IPS-20b (cell line): ENCODE results near the gene MCOLN1.

Experiments used
- H3K27ac ChIP-seq: one replicate; pipeline ENCODE4 v1.5.1; 2013; ENCODE audit warnings: low read length
- H3K27me3 ChIP-seq: 2 replicates; pipeline ENCODE4 v1.6.1; 2013; ENCODE audit warnings: mild to moderate bottlenecking, low read length, inconsistent platforms; ENCODE audit not compliant: insufficient read depth
- H3K36me3 ChIP-seq: 2 replicates; pipeline ENCODE4 v1.6.1; 2013; ENCODE audit warnings: low read depth, mild to moderate bottlenecking, inconsistent platforms, low read length, moderate library complexity; ENCODE audit not compliant: insufficient read depth
- H3K4me1 ChIP-seq: 2 replicates; pipeline ENCODE4 v1.6.1; 2013; ENCODE audit warnings: mild to moderate bottlenecking, control low read depth, inconsistent platforms, low read length, moderate library complexity; ENCODE audit not compliant: insufficient read depth
- H3K4me3 ChIP-seq: 2 replicates; pipeline ENCODE4 v1.5.1; 2013; ENCODE audit warnings: mild to moderate bottlenecking, low read length, inconsistent platforms
- H3K9ac ChIP-seq: 2 replicates; pipeline ENCODE4 v1.6.1; 2013; ENCODE audit warnings: low read depth, mild to moderate bottlenecking, inconsistent platforms, low read length, moderate library complexity
- H3K9me3 ChIP-seq: 2 replicates; pipeline ENCODE4 v1.6.1; 2013; ENCODE audit warnings: mild to moderate bottlenecking, low read depth, low read length, inconsistent platforms; ENCODE audit not compliant: insufficient read depth

The MCOLN1 gene

DNA sequence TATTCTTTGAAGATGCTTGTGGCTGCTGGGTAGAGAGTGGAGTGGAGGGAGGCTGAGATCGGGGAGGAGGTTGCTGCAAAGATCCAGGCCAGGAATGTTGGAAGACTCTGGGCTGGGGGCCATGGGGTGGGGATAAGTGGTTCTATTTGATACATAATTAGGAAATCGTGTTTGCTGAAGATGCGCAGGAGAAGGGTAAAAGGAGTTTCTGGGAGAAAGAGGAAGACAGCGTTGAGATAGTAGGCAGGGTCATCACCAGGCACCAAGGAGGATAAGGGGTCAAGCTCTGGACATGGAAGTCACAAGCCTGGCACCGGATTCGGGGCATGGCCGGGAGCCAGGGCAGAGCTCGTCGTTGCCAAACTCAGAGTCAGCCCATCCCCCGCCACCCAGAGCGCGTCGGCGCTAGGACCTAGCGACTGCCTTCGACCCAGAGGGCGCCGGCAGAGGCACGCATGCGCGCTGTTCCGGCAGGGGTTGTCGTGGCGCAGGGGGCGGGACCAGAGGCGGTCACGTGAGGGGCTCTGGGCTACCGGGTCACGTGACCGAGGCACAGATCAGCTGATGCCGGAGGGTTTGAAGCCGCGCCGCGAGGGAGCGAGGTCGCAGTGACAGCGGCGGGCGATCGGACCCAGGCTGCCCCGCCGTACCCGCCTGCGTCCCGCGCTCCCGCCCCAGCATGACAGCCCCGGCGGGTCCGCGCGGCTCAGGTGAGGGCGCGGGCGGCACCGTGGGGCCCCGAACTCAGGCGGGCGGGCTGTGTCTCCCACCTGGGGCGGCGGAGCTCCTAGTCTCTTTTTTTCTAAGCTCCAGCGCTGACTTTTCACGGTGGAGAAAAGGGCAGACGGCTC, at the start of gene MCOLN1:
TSS of gene MCOLN1 (plus strand) at position 553 of the 851 bp plus-strand sequence. CDS start at position 680, 127 bp downstream.
- peak within 1 kb of the TSS; percentile 68 for H3K4me3 ChIP-seq
- peak within 1 kb of the TSS; percentile 66 for H3K9ac ChIP-seq
- H3K27me3 ChIP-seq, result no peaks in the 10 kb centered on the region
- H3K4me1 ChIP-seq, result no peaks in the 10 kb centered on the region
- peaks cover 4% of the 10 kb centered on the region; the same call in 1 of the 2 replicates for H3K36me3 ChIP-seq
- no peaks in the 10 kb centered on the region for H3K9me3 ChIP-seq
- H3K27ac ChIP-seq, result no peak within 1 kb of the TSS

DNA sequence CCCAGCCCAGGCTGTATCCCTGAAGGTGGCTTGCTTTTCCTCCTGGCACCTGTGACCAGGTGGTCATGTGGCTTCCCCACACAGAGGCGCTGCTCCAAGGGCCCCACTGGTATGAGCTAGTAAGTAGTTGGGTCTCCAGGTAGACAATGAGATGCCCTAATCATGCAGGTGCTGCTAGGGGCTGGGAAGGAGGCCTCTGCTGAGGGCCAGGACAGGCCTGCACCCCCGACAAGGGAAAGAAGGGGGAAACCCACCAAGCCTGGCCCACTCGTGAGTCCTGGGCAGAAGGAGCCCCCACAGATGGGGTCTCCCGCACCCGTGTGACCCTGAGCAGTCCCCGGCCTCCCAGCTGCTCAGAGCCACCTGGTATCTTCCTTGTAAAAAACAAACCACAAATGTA, 46.8 kb upstream of the MCOLN1 start:
- H3K4me1 ChIP-seq, result no peaks in the 10 kb centered on the region
- no peaks in the 10 kb centered on the region for H3K27me3 ChIP-seq
- no peak overlapping the region for H3K4me3 ChIP-seq
- H3K27ac ChIP-seq, result no peak overlapping the region
- no peak overlapping the region for H3K9ac ChIP-seq
- H3K9me3 ChIP-seq, result no peaks in the 10 kb centered on the region
- H3K36me3 ChIP-seq, result no peaks in the 10 kb centered on the region; the same call in 1 of the 2 replicates

DNA sequence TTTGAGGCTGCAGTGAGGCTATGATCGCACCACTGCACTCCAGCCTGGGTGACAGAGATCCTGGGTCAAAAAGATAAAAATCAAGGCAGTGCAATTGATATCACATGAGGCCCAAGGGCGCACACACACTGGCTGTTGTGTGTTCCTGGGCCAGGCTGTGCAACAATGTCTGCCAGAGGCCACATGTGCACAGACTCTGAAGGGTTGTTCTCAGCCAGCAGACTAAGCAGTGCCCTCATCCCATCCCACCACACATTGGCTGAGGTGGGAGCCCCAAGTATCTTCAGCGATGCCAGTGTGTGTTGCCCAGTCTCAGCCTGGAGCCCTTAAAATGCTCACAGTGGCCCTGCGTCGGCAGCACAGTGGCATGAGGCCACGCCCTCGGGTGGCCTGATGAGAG, 46.2 kb upstream of the MCOLN1 start:
- H3K4me3 ChIP-seq, result no peak overlapping the region
- no peaks in the 10 kb centered on the region for H3K4me1 ChIP-seq
- H3K27me3 ChIP-seq, result no peaks in the 10 kb centered on the region
- H3K9me3 ChIP-seq, result no peaks in the 10 kb centered on the region
- H3K36me3 ChIP-seq, result no peaks in the 10 kb centered on the region
- no peak overlapping the region for H3K9ac ChIP-seq
- H3K27ac ChIP-seq, result no peak overlapping the region

DNA sequence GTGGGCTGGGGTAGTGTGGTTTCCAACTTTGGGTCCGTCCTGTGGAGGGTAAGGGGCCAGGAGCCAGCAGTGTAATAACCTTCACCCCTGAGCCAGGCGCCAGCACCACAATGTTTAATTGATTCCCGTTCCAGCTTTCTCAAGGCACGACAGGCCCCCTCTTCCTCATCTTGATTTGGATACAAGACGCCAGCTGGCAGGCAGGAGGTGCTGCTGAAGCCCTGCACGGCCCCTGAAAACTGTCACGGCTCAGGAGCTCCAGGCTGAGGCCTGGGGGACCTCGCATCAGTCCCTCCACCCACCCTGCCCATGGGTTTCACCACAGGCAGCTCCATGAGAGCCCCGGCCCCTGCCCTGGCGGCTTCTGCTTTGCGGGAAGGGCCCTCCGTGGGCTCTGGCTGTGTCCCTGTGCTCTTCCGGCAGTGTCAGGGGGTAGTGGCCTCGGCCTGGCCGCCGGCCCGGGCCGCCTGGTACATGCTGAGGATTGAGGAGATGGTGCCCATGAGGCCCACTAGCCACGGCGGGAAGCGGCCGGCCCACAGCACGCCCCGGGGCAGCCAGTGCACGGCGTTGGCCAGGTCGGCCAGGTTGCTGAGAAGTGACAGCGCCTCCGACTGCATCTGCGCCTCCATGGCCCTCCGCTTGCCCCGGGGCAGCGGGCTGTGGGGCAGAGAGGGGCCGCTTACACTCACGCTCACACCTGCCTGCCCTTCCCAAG, 45.5 kb upstream of the MCOLN1 start:
- Histone ChIP-seq H3K27ac (no peak overlapping the region), H3K9ac (no peak overlapping the region)

DNA sequence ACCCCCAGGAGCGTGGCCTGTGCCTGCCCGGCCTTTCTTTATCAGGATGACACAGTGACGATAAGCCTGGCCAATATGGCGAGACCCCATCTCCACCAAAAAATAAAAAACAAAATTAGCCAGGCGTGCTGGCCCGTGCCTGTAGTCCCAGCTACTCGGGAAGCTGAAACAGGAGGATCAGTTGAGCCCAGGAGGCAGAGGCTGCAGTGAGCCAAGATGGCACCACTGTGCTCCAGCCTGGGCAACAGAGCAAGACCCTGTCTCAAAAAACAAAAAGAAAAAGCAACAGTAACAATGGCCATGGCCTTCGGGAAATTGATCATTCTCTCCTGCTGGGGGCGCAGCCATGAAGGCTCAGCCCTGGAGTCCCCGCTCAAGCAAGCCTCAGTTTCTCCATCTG, 44.7 kb upstream of the MCOLN1 start:
- Histone ChIP-seq H3K4me3 (no peak overlapping the region), H3K9ac (no peak overlapping the region), H3K4me1 (no peaks in the 10 kb centered on the region), H3K9me3 (no peaks in the 10 kb centered on the region), H3K36me3 (no peaks in the 10 kb centered on the region), H3K27ac (no peak overlapping the region), H3K27me3 (no peaks in the 10 kb centered on the region)

More for the DNA sequence above, 45.5 kb upstream of the MCOLN1 start:
- H3K4me1 ChIP-seq, result no peaks in the 10 kb centered on the region
- no peaks in the 10 kb centered on the region for H3K27me3 ChIP-seq
- H3K4me3 ChIP-seq, result no peak overlapping the region
- no peaks in the 10 kb centered on the region for H3K9me3 ChIP-seq
- H3K36me3 ChIP-seq, result no peaks in the 10 kb centered on the region

DNA sequence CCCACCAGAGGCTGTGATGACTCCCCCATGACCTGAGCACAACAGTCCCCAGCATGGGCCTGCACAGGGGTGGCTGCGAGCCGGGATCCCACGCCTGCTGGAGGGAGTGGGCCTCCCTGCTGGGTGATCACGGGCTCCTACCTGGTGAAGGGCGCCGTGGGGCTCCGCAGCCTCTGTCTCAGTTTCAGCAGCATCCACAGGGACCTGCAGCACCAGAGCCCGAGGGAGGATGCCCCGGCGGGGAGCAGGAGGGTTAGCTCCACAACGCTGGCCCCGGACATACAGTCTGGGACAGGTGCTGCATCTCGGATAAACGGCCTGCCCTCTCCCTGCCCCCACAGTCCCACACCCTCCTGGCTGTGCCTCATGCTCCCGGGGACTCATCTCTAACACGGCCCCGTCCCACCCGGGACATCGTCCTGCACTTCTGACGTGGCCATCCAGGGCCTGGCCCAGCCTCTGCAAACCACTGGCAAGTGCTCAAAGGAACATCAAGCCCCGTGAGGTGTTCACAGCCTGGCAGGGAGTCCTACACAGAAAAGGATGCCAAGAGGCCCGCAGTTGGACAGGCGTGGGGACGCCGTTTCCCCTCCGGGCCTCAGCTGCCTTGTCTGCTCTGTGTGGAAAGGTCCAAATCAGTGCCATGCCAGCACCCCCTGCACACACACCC, 44.1 kb upstream of the MCOLN1 start:
- Histone ChIP-seq H3K4me3 (no peak overlapping the region), H3K9me3 (no peaks in the 10 kb centered on the region), H3K27ac (no peak overlapping the region)

DNA sequence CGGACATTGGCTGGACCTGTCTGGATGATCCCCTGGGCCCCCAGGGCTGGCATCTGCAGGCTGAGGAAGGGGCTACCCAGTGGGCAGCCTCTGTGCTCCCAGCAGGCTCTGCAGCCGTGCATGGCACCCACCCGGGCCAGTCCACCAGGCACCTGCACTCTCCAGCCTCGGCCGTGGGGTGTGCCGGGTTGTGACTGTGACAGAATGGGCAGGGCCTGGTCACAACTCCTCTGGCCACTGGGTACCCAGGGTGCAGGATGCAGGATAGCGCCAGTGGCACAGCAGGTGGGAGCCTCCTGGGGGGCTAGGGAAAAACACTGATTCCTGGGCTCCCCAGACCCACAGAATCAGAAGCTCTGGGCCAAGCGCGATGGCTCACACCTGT, 43.6 kb upstream of the MCOLN1 start:
- H3K4me1 ChIP-seq, result peaks cover 4% of the 10 kb centered on the region; the same call in 1 of the 2 replicates
- H3K36me3 ChIP-seq, result no peaks in the 10 kb centered on the region
- no peak overlapping the region for H3K27ac ChIP-seq
- H3K4me3 ChIP-seq, result no peak overlapping the region
- H3K9ac ChIP-seq, result no peak overlapping the region
- H3K9me3 ChIP-seq, result no peaks in the 10 kb centered on the region
- no peaks in the 10 kb centered on the region for H3K27me3 ChIP-seq

More for the DNA sequence above, 44.1 kb upstream of the MCOLN1 start:
- no peaks in the 10 kb centered on the region for H3K36me3 ChIP-seq
- peaks cover 2% of the 10 kb centered on the region; the same call in 1 of the 2 replicates for H3K4me1 ChIP-seq
- no peak overlapping the region for H3K9ac ChIP-seq
- no peaks in the 10 kb centered on the region for H3K27me3 ChIP-seq

DNA sequence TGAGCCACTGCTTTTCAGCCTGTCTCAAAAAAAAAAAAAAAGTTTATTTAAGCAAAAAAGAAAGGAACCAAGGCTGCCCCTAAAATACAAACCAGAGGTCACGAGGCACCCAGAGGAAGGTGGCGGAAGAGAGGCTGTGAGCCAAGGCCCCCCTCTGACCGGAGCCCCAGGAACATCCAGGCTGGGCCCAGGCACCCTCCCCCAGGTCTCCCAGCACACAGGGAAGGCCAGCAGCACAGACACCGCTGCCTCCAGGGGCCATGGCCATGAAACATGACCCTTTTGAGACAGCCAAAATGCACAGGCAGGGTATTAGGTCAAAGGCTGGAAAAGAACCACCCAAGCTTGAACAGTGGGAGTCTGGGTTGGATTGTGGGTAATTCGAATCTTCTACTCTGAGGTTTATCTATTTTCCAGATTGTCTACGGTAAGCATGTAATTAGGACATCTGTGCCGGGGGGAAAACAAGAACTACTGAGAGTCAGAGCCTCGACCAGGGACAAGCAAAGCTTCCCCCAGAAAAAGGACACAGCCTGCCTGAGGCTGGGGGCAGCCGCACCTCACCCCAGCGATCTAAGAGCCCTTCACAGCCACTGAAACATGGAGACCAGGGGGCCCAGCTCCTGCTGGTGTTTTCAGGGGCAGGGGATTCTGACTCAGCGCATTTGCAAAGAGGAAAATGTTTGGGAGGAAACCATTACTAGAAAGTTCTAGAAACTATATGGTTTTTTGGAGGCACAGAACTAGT, 42.0 kb upstream of the MCOLN1 start:
- Histone ChIP-seq H3K9me3 (no peaks in the 10 kb centered on the region), H3K4me3 (no peak overlapping the region), H3K27ac (no peak overlapping the region), H3K36me3 (no peaks in the 10 kb centered on the region), H3K27me3 (no peaks in the 10 kb centered on the region), H3K4me1 (peaks cover 4% of the 10 kb centered on the region; the same call in 1 of the 2 replicates), H3K9ac (no peak overlapping the region)

DNA sequence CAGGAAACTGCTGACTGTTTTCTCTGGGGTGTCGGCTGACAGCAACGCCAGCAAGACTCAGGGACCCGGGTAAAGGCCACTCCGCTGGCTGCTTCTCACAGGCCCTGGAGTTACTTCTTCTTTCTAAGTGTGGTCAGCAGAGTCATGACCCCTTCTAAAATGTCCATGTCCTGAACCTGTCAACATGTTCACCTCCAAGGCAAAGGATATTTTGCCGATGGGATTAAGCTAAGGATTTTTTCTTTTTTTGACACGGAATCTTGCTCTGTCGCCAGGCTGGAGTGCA, 41.5 kb upstream of the MCOLN1 start:
- Histone ChIP-seq H3K27me3 (no peaks in the 10 kb centered on the region), H3K27ac (no peak overlapping the region), H3K4me1 (peaks cover 4% of the 10 kb centered on the region; the same call in 1 of the 2 replicates), H3K9me3 (no peaks in the 10 kb centered on the region), H3K4me3 (no peak overlapping the region), H3K9ac (no peak overlapping the region), H3K36me3 (no peaks in the 10 kb centered on the region)

DNA sequence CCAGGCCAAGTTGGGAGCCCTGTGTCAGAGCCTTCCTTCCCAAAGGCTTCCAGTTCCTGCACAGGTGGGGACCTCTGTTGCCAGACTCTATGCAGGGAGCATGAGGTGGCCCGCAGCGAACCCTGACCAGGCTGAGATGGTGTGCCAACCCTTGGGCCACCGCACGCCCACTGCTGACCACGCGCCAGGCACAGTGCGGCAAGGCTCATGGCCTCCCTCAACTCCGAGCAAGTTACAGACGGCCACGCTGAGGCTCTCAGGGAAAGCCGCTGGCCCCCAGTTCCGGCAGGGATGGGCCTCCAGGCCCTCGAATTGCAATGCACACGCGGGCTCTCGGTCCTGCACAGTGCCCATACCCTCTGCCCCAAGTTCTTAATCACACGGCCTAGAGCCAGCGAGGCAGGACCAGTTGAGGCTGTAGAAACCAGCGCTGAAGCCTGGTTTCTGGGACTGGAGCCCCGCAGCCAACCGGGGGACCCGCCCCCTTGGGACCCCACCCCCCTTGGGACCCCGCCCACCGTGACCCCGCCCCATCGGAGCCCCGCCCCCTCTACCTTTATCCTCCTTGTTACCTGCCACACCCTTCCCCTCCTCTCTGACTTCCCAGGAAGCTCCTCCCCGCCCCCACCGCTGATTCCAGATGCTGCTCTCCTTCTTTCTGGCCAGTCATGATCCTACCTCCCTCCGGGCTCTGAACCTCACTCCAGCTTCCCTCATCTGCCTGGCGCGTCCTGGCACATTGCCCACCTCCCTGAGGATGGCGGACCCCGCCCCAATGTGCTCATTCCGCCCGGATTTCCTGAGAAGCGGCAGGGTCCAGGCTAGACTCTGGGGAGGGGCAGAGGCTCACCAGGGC, 39.6 kb upstream of the MCOLN1 start:
- peak overlapping the region; percentile 71; the same call in 1 of the 2 replicates for H3K9ac ChIP-seq
- peaks cover 4% of the 10 kb centered on the region; the same call in 1 of the 2 replicates for H3K4me1 ChIP-seq
- no peak overlapping the region for H3K27ac ChIP-seq
- H3K4me3 ChIP-seq, result peak overlapping the region; percentile 66; the same call in 1 of the 2 replicates
- H3K9me3 ChIP-seq, result no peaks in the 10 kb centered on the region
- H3K27me3 ChIP-seq, result no peaks in the 10 kb centered on the region
- H3K36me3 ChIP-seq, result no peaks in the 10 kb centered on the region
